ENCODE measurements around the gene NUP88. TPM values are rescaled to one million over a fixed set of nuclear protein-coding genes. Genes with fewer than 3 reads are reported as not detected.

The NUP88 gene
- total RNA-seq, 8 experiments from 2014 or later: 42.0 to 146 (median 64.9) TPM

DNA sequence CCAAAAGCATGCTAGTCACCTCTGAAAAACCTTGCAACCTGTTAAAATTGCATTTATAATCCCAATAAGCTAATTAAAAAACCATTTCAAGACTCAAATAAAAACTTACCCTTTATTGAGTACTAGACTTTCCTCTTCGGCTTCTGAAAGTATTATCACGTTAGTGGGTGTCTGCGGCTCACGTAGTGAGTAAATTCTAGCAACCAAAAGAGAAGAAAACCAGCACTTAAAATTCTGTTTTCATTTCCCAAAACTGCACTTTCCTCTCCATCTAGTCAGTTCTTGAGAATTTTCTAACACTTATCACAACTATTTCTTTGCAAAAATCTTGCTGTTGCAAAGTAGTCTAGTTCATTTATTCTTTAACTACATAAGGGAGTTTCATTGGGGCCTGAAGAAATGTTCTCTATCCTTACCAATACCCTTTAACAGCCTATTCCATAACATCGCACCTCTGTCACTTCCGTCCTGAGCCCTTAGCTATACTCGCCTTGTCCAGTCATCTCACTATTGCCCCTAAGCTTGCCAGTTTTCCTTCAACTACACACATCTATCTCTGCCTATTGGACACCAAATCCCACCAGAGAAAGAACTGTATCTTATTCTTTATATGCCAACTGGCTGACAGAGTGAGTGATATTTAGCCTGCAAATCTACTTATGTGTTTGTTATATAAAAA, 8.7 kb downstream of the NUP88 start:
- in situ Hi-C loops (cut with MboI; ENCODE audit: low pct_unique_long_range_greater_than_20kb in 2 of 9, low sequenced_read_pairs in 9 of 9, unreplicated experiment in 9 of 9): no loop called here
- Histone ChIP-seq H3K4me3 (no peak overlapping the region), H3K4me1 (replicated peaks in 1 of 2) (no peaks in the 10 kb centered on the region), H3K27ac (no peak overlapping the region)
- 92 to 100% (median 95%) methylated on average over 1 to 7 of the region's 7 CpGs; no CpG with 5 or more reads in 1 of the 10 experiments for WGBS, 10 experiments
- no peak for ATAC-seq (replicated peaks in 6 of 8)

- in situ Hi-C loops (cut with MboI; ENCODE audit: low pct_unique_long_range_greater_than_20kb in 2 of 9, low sequenced_read_pairs in 9 of 9, unreplicated experiment in 9 of 9): no loop called here
- Histone ChIP-seq H3K4me1 (replicated peaks in 1 of 2) (no peaks in the 10 kb centered on the region), H3K27ac (no peak overlapping the region), H3K4me3 (no peak overlapping the region)
- WGBS, 10 experiments: 58 to 100% (median 83%) methylated on average over 2 to 5 of the region's 5 CpGs
- no peak for ATAC-seq (replicated peaks in 6 of 8)
Measured at GRCh38 chr17:5408186-5408585, 11.3 kb downstream of the NUP88 start.

- Histone ChIP-seq H3K4me3 (no peak overlapping the region), H3K4me1 (replicated peaks in 1 of 2) (no peaks in the 10 kb centered on the region), H3K27ac (no peak overlapping the region)
- in situ Hi-C loops (cut with MboI; ENCODE audit: low pct_unique_long_range_greater_than_20kb in 2 of 9, low sequenced_read_pairs in 9 of 9, unreplicated experiment in 9 of 9): no loop called here
- no peak for ATAC-seq (replicated peaks in 6 of 8)
- 60 to 100% (median 92%) methylated on average over 1 to 4 of the region's 4 CpGs; no CpG with 5 or more reads in 1 of the 10 experiments for WGBS, 10 experiments
Measured at GRCh38 chr17:5405400-5405799, 14.1 kb downstream of the NUP88 start.

DNA sequence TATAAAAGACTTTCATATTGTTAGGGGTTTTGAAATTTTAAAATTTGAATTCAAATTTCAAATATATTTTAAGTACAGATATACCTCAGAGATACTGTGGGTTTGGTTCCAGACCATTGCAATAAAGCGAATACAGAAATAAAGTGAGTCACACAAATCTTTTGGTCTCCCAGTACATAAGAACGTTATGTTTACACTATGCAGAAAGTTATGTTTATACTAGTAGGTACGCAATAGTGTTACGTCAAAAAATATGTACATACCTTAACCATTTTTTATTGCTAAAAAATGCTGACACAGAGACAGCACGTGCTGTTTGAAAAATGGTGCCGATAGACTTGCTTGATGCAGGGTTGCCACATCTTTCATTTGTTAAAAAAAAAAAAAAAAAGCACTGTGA, 19.7 kb downstream of the NUP88 start:
- Histone ChIP-seq H3K27ac (no peak overlapping the region), H3K4me1 (replicated peaks in 1 of 2) (no peaks in the 10 kb centered on the region), H3K4me3 (no peak overlapping the region)
- ATAC-seq (replicated peaks in 6 of 8): peak in 3 of 8 experiments; percentile 38 to 80 (median 47)
- 40 to 100% (median 88%) methylated on average over 1 to 6 of the region's 6 CpGs; no CpG with 5 or more reads in 1 of the 10 experiments for WGBS, 10 experiments
- in situ Hi-C loops (cut with MboI; ENCODE audit: low pct_unique_long_range_greater_than_20kb in 2 of 9, low sequenced_read_pairs in 9 of 9, unreplicated experiment in 9 of 9): no loop called here

DNA sequence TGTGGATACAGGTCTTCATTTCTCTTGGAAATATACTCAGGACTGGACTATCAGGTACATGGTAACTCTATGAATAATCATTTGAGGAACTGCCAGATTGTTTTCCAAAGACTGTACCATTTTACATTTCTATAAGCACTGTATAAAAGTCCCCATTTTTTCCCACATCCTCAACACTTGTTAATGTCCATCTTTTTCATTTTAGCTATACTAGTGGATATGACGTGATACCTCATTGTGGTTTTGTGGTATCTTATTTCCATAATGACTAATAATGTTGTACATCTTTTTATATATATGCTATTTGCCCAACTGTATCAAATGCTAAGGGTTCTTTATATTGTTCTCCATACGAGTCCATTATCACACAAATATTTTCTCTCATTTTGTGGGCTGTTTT, 22.9 kb downstream of the NUP88 start:
- WGBS, 10 experiments: 78 to 100% (median 92%) methylated on average over 1 to 2 of the region's 2 CpGs
- ATAC-seq (replicated peaks in 6 of 8): no peak
- Histone ChIP-seq H3K4me1 (replicated peaks in 1 of 2) (no peaks in the 10 kb centered on the region), H3K27ac (no peak overlapping the region), H3K4me3 (no peak overlapping the region)
- in situ Hi-C loops (cut with MboI; ENCODE audit: low pct_unique_long_range_greater_than_20kb in 2 of 9, low sequenced_read_pairs in 9 of 9, unreplicated experiment in 9 of 9): no loop called here

DNA sequence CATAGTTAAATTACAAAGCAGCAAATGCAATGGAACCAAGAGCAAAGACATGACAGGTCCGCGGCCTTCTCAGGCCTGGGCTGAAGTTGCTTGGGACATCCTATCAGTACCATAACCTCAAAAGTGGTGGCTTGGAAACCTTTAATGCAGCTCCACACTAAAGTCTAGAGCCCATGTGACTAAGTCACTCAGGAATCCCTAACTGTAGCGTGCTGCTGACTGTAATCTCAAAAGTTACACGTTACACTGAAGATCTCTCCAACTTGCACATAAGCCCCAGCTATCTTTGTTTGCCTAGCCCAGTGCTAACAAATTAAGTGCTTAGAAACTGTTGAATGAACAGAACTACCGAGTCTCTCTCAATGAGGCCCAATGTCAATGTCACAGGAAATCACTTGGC, 27.8 kb downstream of the NUP88 start:
- no peak overlapping the region for H3K4me3 ChIP-seq
- no peaks in the 10 kb centered on the region for H3K4me1 ChIP-seq (replicated peaks in 1 of 2)
- 85 to 100% (median 100%) methylated on average over 1 to 3 of the region's 5 CpGs; no CpG with 5 or more reads in 2 of the 10 experiments for WGBS, 10 experiments
- peak in 1 of 8 experiments; percentile 42 for ATAC-seq (replicated peaks in 6 of 8)
- in situ Hi-C loops (cut with MboI; ENCODE audit: low pct_unique_long_range_greater_than_20kb in 2 of 9, low sequenced_read_pairs in 9 of 9, unreplicated experiment in 9 of 9): no loop called here
- H3K27ac ChIP-seq: no peak overlapping the region

GRCh38 chr17:5381542-5381941, 37.9 kb downstream of the NUP88 start:
- Histone ChIP-seq H3K27ac (no peak overlapping the region), H3K4me1 (replicated peaks in 1 of 2) (no peaks in the 10 kb centered on the region), H3K4me3 (no peak overlapping the region)
- WGBS, 10 experiments: 70 to 100% (median 100%) methylated on average over 1 to 4 of the region's 4 CpGs; no CpG with 5 or more reads in 1 of the 10 experiments
- in situ Hi-C loops (cut with MboI; ENCODE audit: low pct_unique_long_range_greater_than_20kb in 2 of 9, low sequenced_read_pairs in 9 of 9, unreplicated experiment in 9 of 9): no loop called here
- ATAC-seq (replicated peaks in 6 of 8): peak in 4 of 8 experiments; percentile 10 to 92 (median 53)

GRCh38 chr17:5380491-5381135, 38.8 kb downstream of the NUP88 start:
- no peak overlapping the region for H3K27ac ChIP-seq
- no peaks in the 10 kb centered on the region for H3K4me1 ChIP-seq (replicated peaks in 1 of 2)
- no peak overlapping the region for H3K4me3 ChIP-seq
- in situ Hi-C loops (cut with MboI; ENCODE audit: low pct_unique_long_range_greater_than_20kb in 2 of 9, low sequenced_read_pairs in 9 of 9, unreplicated experiment in 9 of 9): no loop called here
- WGBS, 10 experiments: 52 to 100% (median 75%) methylated on average over 1 to 5 of the region's 7 CpGs; no CpG with 5 or more reads in 2 of the 10 experiments
- ATAC-seq (replicated peaks in 6 of 8): no peak

DNA sequence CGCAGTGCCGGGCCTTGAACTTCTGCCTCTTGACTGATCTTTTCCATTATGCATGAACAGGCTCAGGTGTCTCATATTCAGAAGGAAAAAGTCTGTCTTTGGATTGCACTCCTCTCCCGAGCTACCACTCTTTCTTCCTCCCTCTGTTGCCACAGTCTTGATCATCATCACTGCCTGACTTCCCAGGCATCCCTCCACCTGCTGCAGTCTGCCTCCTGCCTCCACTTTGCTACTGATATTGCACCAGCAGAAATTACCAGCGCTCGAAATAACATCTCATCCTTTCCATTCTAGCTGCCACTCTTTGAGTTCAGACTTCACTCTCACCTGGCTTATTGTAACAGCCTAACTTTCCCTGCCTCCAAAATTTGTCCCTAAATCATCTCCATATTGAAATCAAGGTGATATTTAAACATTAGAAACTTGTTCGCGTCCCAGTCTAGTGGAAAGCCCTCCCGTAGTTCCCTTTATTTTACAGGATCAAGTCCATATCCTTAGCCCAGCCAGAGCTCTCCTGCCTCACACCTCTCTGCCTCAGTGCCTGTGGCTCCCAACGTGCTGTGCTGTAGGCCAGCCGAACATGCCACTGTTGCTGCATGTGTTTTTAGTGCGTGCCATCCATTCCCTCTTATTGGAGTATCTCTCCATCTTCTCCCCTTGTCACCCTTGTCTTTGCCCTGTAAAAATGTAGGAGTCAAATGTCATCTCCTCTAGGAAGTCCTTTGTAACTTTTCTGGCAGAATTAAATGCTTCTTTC, 39.9 kb downstream of the NUP88 start:
- in situ Hi-C loops (cut with MboI; ENCODE audit: low pct_unique_long_range_greater_than_20kb in 2 of 9, low sequenced_read_pairs in 9 of 9, unreplicated experiment in 9 of 9): no loop called here
- Histone ChIP-seq H3K4me1 (replicated peaks in 1 of 2) (no peaks in the 10 kb centered on the region), H3K27ac (no peak overlapping the region), H3K4me3 (no peak overlapping the region)
- 77 to 100% (median 88%) methylated on average over 1 to 8 of the region's 11 CpGs for WGBS, 10 experiments
- no peak for ATAC-seq (replicated peaks in 6 of 8)

DNA sequence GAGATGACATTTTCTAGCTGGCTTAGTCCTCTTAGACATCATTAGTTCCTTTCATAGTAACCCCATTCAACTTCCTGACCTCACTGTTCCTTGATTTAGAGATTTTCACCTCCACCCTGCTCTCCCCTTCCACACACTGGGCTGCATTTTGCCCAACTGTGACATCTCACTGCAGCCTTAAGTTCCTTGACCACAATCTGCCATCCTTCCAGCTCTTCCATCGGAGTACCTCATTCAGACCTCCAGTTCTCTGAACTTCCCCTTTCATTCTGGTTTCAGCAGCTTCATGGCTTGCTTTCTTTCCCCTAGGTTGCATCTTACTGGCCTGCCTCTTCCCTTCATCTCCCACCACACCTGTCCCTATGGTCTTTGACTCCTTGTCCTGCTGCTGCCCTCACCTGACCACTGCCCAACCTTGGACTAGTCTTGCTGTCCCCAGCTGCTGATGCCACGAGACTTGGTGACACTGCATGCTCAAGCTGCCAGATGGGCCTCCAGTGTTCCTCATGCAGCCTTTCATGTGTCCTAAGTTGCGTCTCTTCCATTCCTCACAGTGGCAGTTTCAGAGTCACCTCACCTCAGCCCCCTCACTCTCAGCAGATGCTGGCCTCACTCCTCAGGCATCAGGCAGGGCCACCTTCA, 40.8 kb downstream of the NUP88 start:
- in situ Hi-C loops (cut with MboI; ENCODE audit: low pct_unique_long_range_greater_than_20kb in 2 of 9, low sequenced_read_pairs in 9 of 9, unreplicated experiment in 9 of 9): no loop called here
- 60 to 100% (median 97%) methylated on average over 1 to 3 of the region's 3 CpGs for WGBS, 10 experiments
- H3K4me1 ChIP-seq (replicated peaks in 1 of 2): no peaks in the 10 kb centered on the region
- no peak overlapping the region for H3K4me3 ChIP-seq
- H3K27ac ChIP-seq: no peak overlapping the region
- no peak for ATAC-seq (replicated peaks in 6 of 8)

GRCh38 chr17:5373112-5373511, 46.4 kb downstream of the NUP88 start:
- H3K27ac ChIP-seq: no peak overlapping the region
- in situ Hi-C loops (cut with MboI; ENCODE audit: low pct_unique_long_range_greater_than_20kb in 2 of 9, low sequenced_read_pairs in 9 of 9, unreplicated experiment in 9 of 9): loop anchor here in 1 of 9 experiments (25.0 kb wide), 1 partner anchor 111 kb away; no protein-coding TSS in a partner anchor
- no peak overlapping the region for H3K4me3 ChIP-seq
- WGBS, 10 experiments: 58 to 100% (median 87%) methylated on average over 1 to 6 of the region's 6 CpGs; no CpG with 5 or more reads in 1 of the 10 experiments
- ATAC-seq (replicated peaks in 6 of 8): no peak
- no peaks in the 10 kb centered on the region for H3K4me1 ChIP-seq (replicated peaks in 1 of 2)

- Histone ChIP-seq H3K4me3 (no peak overlapping the region), H3K4me1 (replicated peaks in 1 of 2) (no peaks in the 10 kb centered on the region), H3K27ac (no peak overlapping the region)
- ATAC-seq (replicated peaks in 6 of 8): no peak
- in situ Hi-C loops (cut with MboI; ENCODE audit: low pct_unique_long_range_greater_than_20kb in 2 of 9, low sequenced_read_pairs in 9 of 9, unreplicated experiment in 9 of 9): loop anchor here in 1 of 9 experiments (25.0 kb wide), 1 partner anchor 108 kb away; no protein-coding TSS in a partner anchor
- WGBS, 10 experiments: 80 to 100% (median 95%) methylated on average over 1 to 4 of the region's 4 CpGs; no CpG with 5 or more reads in 1 of the 10 experiments
Measured at GRCh38 chr17:5370411-5370810, 49.1 kb downstream of the NUP88 start.
